ENCODE results near the gene PDE6H. TPM values are rescaled to one million over a fixed set of nuclear protein-coding genes. Genes with fewer than 3 reads are reported as not detected.

The PDE6H gene
- total and polyA plus RNA-seq, 4 donors = not detected

DNA sequence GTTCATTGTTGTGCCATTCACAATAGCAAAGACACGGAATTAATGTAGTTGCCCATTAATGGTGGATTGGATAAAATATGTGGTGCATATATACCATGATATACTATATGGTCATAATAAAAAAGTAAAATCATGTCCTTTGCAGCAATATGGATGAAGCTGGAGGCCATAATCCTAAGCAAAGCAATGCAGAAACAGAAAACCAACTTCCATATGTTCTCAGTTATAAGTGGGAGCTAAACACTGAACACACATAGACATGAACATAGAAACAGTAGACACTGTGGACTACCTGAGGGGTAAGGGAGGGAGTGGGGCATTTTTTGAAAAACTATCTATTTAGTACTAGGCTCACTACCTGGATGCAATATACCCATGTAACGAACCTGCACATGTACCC is 31.5 kb upstream of the PDE6H start:
- H3K27me3 ChIP-seq (ENCODE audit: control insufficient read depth in 4 of 4, insufficient read depth in 4 of 4, low read length in 3 of 4) = no peaks in the 10 kb centered on the region
- DNase-seq (ENCODE audit: low spot score) = no peak
- no peaks in the 10 kb centered on the region for H3K9me3 ChIP-seq (ENCODE audit: control insufficient read depth in 4 of 4, low read length in 3 of 4)
- H3K4me1 ChIP-seq (ENCODE audit: control insufficient read depth in 4 of 4, insufficient read depth in 4 of 4, low read length in 3 of 4) = no peaks in the 10 kb centered on the region
- H3K9ac ChIP-seq (ENCODE audit: low read depth in 1 of 2, low read length in 2 of 2) = no peak overlapping the region
- peaks cover 0 to 9% (median 4%) of the 10 kb centered on the region in 4 donors for H3K36me3 ChIP-seq (ENCODE audit: control insufficient read depth in 4 of 4, insufficient read depth in 3 of 4, low read depth in 1 of 4, low read length in 3 of 4)
- H3K4me3 ChIP-seq (ENCODE audit: low read depth in 1 of 3, low read length in 3 of 3) = no peak overlapping the region
- H3K27ac ChIP-seq (ENCODE audit: low read depth in 1 of 2, low read length in 2 of 2) = no peak overlapping the region
- WGBS = 97% methylated on average over 2 of the region's 2 CpGs
- TF ChIP-seq HNF4A (conservative IDR thresholded peaks at IDR 0.05) = no peak
- TF ChIP-seq, protein P1, sequence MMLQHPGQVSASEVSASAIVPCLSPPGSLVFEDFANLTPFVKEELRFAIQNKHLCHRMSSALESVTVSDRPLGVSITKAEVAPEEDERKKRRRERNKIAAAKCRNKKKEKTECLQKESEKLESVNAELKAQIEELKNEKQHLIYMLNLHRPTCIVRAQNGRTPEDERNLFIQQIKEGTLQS (IDR thresholded peaks at IDR 0.05) = no peak
- TF ChIP-seq, protein P2, sequence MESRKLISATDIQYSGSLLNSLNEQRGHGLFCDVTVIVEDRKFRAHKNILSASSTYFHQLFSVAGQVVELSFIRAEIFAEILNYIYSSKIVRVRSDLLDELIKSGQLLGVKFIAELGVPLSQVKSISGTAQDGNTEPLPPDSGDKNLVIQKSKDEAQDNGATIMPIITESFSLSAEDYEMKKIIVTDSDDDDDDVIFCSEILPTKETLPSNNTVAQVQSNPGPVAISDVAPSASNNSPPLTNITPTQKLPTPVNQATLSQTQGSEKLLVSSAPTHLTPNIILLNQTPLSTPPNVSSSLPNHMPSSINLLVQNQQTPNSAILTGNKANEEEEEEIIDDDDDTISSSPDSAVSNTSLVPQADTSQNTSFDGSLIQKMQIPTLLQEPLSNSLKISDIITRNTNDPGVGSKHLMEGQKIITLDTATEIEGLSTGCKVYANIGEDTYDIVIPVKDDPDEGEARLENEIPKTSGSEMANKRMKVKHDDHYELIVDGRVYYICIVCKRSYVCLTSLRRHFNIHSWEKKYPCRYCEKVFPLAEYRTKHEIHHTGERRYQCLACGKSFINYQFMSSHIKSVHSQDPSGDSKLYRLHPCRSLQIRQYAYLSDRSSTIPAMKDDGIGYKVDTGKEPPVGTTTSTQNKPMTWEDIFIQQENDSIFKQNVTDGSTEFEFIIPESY (IDR thresholded peaks at IDR 0.05) = no peak

DNA sequence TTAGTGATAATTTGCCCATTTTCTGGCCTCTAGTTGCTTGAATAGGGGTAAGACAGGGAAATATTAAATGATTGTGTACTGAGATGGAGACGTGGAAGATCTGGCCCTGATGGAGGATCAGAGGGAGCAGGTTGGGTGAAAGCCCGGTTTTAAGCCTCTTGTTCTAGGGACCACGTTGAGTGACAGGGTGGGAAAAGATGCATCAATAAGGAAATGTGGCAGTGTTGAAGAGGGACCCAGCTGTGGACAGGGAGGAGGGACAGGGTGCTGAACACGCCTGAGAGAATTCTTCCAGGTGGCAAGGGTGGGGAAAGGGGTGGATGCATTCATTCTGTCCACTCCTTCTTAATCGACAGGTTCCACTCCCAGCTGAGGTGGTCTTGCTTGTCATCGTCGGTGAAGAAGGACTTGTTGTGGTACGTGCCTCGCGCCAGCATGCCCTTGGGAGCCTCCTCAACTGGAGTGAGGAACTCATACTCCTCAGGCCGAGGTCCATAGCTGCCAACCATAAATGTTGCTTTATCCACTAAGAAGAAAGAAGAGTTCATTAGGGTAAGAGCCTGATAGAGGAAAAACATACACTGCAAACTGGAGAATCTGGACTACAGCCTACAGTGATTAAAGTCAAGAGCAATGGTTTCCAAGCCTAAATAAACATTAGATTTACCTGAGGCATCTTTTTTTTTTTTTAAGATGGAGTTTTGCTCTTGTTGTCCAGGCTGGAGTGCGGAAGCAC is 30.5 kb upstream of the PDE6H start:
- TF ChIP-seq YY1 (IDR thresholded peaks at IDR 0.05) (no peak), HNF4G (IDR thresholded peaks at IDR 0.05) (no peak), JUND (IDR thresholded peaks at IDR 0.05) (no peak), GABPA (IDR thresholded peaks at IDR 0.05 in 1 of 2, conservative IDR thresholded peaks at IDR 0.05 in 1 of 2) (no peak), FOXA1 (IDR thresholded peaks at IDR 0.05) (no peak), EGR1 (IDR thresholded peaks at IDR 0.05; ENCODE audit: low read depth in 2 of 2) (no peak), FOXA2 (IDR thresholded peaks at IDR 0.05) (no peak), RAD21 (IDR thresholded peaks at IDR 0.05) (no peak)
- TF ChIP-seq, protein P3, sequence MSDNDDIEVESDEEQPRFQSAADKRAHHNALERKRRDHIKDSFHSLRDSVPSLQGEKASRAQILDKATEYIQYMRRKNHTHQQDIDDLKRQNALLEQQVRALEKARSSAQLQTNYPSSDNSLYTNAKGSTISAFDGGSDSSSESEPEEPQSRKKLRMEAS (IDR thresholded peaks at IDR 0.05) = no peak
- 90% methylated on average over 12 of the region's 12 CpGs for WGBS
- H3K9ac ChIP-seq (ENCODE audit: low read depth in 1 of 2, low read length in 2 of 2) = no peak overlapping the region
- H3K4me3 ChIP-seq (ENCODE audit: low read depth in 1 of 3, low read length in 3 of 3) = no peak overlapping the region
- peaks cover 0 to 11% (median 4%) of the 10 kb centered on the region in 4 donors for H3K36me3 ChIP-seq (ENCODE audit: control insufficient read depth in 4 of 4, insufficient read depth in 3 of 4, low read depth in 1 of 4, low read length in 3 of 4)
- no peaks in the 10 kb centered on the region for H3K9me3 ChIP-seq (ENCODE audit: control insufficient read depth in 4 of 4, low read length in 3 of 4)
- no peak overlapping the region for H3K27ac ChIP-seq (ENCODE audit: low read depth in 1 of 2, low read length in 2 of 2)
- no peaks in the 10 kb centered on the region for H3K4me1 ChIP-seq (ENCODE audit: control insufficient read depth in 4 of 4, insufficient read depth in 4 of 4, low read length in 3 of 4)
- no peak for DNase-seq (ENCODE audit: low spot score)
- H3K27me3 ChIP-seq (ENCODE audit: control insufficient read depth in 4 of 4, insufficient read depth in 4 of 4, low read length in 3 of 4) = no peaks in the 10 kb centered on the region

DNA sequence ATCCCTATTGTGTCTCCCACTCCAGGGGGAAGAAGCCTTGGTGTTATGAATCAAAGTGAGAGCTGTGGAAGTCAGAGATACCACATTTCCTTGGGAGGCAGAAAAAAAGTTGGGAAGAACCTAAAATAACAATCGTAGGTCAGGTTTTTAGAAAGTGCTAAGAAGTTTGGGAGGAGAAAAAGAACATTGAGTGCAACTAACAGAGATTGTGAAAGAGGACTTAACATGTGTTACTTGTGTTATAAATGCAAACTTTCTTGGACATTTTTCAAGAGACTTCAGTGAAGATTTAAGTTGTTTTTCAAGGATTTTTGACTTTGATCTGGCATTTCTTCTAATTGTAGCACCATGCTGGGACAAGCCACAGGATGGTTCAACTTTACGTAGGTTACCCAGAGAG is 26.7 kb upstream of the PDE6H start:
- no peaks in the 10 kb centered on the region for H3K4me1 ChIP-seq (ENCODE audit: control insufficient read depth in 4 of 4, insufficient read depth in 4 of 4, low read length in 3 of 4)

More for the DNA sequence above, 26.7 kb upstream of the PDE6H start:
- no peak for DNase-seq (ENCODE audit: low spot score)
- H3K27ac ChIP-seq (ENCODE audit: low read depth in 1 of 2, low read length in 2 of 2) = no peak overlapping the region
- H3K27me3 ChIP-seq (ENCODE audit: control insufficient read depth in 4 of 4, insufficient read depth in 4 of 4, low read length in 3 of 4) = no peaks in the 10 kb centered on the region
- no peak overlapping the region for H3K9ac ChIP-seq (ENCODE audit: low read depth in 1 of 2, low read length in 2 of 2)
- H3K4me3 ChIP-seq (ENCODE audit: low read depth in 1 of 3, low read length in 3 of 3) = no peak overlapping the region
- peaks cover 1 to 12% (median 6%) of the 10 kb centered on the region in 4 donors for H3K36me3 ChIP-seq (ENCODE audit: control insufficient read depth in 4 of 4, insufficient read depth in 3 of 4, low read depth in 1 of 4, low read length in 3 of 4)
- TF ChIP-seq YY1 (IDR thresholded peaks at IDR 0.05) = no peak
- no peak for TF ChIP-seq SP1 (IDR thresholded peaks at IDR 0.05)
- TF ChIP-seq HNF4A (conservative IDR thresholded peaks at IDR 0.05) = no peak
- TF ChIP-seq RAD21 (IDR thresholded peaks at IDR 0.05) = no peak
- no peak for TF ChIP-seq FOXA1 (IDR thresholded peaks at IDR 0.05)
- no peak for TF ChIP-seq JUND (IDR thresholded peaks at IDR 0.05)
- no peak for TF ChIP-seq EGR1 (IDR thresholded peaks at IDR 0.05; ENCODE audit: low read depth in 2 of 2)
- TF ChIP-seq, protein P4, sequence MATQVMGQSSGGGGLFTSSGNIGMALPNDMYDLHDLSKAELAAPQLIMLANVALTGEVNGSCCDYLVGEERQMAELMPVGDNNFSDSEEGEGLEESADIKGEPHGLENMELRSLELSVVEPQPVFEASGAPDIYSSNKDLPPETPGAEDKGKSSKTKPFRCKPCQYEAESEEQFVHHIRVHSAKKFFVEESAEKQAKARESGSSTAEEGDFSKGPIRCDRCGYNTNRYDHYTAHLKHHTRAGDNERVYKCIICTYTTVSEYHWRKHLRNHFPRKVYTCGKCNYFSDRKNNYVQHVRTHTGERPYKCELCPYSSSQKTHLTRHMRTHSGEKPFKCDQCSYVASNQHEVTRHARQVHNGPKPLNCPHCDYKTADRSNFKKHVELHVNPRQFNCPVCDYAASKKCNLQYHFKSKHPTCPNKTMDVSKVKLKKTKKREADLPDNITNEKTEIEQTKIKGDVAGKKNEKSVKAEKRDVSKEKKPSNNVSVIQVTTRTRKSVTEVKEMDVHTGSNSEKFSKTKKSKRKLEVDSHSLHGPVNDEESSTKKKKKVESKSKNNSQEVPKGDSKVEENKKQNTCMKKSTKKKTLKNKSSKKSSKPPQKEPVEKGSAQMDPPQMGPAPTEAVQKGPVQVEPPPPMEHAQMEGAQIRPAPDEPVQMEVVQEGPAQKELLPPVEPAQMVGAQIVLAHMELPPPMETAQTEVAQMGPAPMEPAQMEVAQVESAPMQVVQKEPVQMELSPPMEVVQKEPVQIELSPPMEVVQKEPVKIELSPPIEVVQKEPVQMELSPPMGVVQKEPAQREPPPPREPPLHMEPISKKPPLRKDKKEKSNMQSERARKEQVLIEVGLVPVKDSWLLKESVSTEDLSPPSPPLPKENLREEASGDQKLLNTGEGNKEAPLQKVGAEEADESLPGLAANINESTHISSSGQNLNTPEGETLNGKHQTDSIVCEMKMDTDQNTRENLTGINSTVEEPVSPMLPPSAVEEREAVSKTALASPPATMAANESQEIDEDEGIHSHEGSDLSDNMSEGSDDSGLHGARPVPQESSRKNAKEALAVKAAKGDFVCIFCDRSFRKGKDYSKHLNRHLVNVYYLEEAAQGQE (IDR thresholded peaks at IDR 0.05) = no peak
- no peak for TF ChIP-seq NR2F2 (IDR thresholded peaks at IDR 0.05)
- no peak for TF ChIP-seq FOXA2 (IDR thresholded peaks at IDR 0.05)
- TF ChIP-seq, protein P2 (IDR thresholded peaks at IDR 0.05) = no peak
- no peak for TF ChIP-seq HNF4G (IDR thresholded peaks at IDR 0.05)
- TF ChIP-seq, protein P1 (IDR thresholded peaks at IDR 0.05) = no peak
- TF ChIP-seq, protein P3 (IDR thresholded peaks at IDR 0.05) = no peak
- no peaks in the 10 kb centered on the region for H3K9me3 ChIP-seq (ENCODE audit: control insufficient read depth in 4 of 4, low read length in 3 of 4)
- 82% methylated on average over 2 of the region's 2 CpGs for WGBS

Measured in liver (tissue), 9 donors.